GM18867 (cell line): Measurements from ENCODE around the gene DOCK4.

Experiments
- ATAC-seq: cut with Tn5 transposase; IDR thresholded peaks from one replicate; pipeline ENCODE4 v1.9.1; 2021; ENCODE audit warnings: mild to moderate bottlenecking, moderate library complexity; ENCODE audit not compliant: unreplicated experiment

Gene DOCK4

DNA sequence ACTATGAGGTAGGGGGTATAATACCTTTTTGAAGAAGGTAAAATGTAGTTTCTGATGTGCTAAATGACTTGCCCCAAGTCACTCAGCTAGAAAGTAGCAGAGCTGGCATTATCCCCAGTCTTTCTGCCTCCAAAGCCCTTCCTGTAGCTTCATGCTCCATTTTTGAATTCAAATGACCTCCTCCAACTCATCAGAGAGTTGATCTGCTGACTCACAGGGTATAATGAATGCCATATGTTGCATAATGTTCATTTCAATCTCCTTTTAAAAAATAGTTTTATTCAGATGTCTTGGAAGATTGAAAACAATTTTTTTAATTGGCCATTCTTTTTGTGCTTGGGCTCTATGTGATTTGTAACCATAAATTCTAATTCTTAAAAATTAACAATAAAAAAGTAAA, 371.1 kb downstream of the DOCK4 start:
- ATAC-seq: no peak

DNA sequence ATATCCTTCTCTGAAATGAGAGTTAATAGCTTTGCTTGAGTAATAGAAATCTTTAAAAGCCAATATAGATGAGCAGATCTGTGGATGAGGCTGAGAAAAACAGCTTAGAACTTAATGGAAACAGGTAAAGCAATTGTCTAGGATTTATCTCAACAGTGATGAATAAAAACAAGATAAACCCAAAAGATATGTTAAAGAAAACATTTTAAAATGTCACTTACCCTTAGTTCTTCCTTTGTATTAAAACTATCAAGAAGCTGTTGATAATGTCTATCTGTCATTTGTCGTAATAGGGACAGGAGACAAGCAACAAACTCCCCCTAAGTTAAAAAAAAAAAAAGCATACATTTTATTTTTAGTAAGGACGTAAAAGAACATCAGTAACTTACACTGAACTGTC, 371.8 kb downstream of the DOCK4 start:
- ATAC-seq: no peak

DNA sequence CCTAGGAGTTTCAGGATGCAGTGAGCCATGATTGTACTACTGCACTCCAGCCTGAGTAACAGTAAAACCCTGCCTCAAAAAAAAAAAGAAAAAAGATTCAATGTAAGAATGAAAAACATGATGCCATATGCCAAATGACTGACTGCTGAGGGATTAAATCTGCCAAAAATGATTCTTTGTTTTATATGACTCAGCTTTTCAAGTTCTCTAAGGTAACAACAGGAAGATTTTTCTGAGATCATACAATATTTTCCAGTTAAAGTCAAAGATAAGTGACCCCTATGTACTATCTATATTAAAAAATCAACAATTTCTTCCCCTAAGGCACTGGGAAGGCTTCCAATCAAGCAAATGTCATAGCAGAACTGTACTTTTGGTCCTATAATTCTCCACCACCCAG, 372.7 kb downstream of the DOCK4 start:
- no peak for ATAC-seq

DNA sequence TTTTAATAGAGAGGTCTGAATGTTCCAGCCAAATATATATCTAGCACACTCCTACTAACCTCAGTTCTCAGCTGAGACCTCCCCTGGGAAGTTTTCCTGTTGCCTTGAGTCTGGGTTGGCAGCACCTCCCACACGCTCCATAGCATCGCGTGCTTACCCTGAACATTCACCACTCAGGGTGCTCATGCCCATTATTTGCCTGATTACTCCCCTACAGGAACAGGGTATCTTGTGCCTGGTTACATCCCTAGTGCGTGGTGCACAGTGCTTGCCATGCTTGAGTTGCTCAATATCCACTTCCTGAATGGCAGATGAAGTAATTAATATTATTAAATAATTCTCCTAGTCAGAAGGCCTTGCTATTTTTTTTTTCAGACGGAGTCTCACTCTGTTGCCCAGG, 374.0 kb downstream of the DOCK4 start:
- ATAC-seq: no peak

DNA sequence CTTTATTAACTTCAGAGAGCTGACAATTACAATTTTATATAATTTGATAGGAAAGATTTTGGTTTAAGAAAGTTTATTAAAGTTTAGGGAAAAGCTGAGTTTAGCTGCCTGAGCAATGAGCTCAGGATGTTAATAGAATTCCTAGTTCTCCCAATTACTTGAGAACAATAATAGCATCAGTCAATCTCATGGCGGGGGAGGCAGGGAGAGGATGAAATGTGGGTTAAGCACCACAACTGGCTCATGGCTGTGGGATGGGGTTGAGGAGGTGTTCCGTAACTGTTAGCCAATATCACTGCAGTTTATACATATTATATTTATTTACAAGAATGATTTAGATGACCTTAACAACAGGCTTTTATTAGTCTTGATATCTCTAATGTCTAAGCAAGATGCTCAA, 377.0 kb downstream of the DOCK4 start:
- ATAC-seq: no peak

DNA sequence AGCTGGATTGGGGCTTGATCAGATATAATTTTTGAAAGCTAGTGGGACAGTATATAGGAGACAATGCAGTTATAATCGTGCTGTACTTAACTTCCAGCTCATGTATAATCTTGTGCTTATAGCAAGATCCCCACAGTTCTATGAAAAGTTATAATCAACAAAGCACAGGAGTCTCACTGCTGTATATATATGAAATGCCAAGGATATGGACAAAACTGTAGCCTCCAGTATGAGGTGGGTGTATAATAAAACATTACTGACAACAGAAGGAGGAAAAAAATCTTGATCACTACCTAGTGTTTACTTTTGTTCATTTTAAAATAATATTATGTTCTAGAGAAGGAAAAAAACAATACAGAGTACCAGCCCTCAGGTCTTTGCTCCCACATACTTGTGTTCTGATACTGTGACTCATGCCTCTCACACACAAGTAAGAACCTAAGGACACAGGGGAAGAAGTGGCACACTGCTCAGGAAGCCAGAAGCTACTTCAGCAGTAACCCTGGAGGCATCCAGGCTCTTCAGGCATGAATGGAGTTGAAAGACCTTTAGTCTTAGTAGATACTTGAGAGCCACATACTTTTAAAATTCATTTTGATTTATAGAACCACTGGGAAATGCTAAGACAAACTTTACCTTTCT, 378.2 kb downstream of the DOCK4 start:
- ATAC-seq: no peak

DNA sequence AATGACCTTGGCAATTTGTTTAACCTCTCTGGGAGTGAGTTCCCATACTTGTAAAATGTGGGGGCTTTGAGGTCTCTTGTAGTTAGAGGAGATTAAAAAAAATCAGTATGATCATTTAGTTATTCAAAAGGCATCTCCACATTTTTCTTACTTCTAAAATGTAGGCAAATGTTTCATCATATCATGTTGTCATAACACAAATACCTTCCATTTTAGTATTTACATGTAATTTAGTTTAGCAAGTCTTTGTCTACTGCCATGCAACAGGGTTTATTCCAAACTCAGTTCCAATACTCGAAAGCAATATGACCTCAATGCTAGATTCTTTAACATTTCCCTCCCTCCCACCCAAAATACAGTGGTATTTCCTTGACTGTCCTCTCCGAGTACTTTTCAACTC, 381.2 kb downstream of the DOCK4 start:
- ATAC-seq: no peak

DNA sequence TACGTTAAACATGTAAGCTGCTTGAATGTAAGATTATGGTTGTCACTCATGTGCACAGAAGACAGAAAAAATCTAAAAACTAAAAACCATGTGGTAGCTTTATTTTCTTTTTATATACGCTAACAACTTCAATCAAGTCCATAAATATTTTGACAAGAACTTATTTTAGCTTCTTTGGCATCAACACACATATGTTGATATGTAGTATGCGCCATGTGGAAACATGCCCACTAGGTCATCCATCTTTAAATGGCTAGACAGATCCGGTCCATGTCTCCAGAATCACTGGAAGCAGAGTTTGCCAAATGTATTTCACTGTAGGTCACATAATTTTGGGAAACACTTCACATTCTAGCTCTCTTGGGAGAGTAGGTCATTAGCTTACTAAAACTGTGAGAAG, 382.4 kb downstream of the DOCK4 start:
- no peak for ATAC-seq

DNA sequence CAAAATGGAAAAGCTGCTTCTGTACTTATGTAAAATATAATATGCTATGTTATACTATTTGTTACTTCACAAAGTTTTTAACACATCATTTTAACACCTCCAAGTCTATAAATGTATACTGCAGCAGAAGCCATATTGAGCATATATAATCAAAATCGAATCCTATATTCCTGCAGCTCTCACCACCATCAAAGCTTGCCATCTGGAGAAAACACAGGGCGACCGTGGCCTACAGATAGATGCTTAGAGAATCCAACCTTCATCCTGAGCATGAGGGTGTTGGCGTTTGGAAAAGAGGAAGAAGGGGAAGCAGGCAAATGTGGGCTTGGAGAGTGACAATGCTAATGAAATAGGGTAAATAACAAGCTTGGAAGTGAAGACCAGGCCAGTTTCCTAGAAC, 385.2 kb downstream of the DOCK4 start:
- no peak for ATAC-seq

DNA sequence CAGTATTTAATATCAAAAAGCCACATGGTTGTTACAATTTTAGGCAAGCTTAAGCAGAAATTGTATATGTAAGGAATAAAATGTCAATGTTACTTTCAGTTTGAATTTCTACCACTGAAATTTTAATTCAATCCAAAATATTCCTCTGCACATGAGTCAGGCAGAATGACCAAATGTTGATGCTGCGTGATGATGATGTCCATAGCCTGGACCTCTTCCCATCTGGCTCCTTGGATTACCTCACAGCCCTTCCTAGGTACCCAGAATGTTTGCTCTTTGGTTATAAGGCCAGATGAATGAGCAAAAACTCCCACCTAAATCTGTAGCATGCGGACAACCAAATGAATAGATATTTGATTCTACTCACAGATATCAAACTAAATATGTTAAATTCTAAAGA, 385.6 kb downstream of the DOCK4 start:
- no peak for ATAC-seq

DNA sequence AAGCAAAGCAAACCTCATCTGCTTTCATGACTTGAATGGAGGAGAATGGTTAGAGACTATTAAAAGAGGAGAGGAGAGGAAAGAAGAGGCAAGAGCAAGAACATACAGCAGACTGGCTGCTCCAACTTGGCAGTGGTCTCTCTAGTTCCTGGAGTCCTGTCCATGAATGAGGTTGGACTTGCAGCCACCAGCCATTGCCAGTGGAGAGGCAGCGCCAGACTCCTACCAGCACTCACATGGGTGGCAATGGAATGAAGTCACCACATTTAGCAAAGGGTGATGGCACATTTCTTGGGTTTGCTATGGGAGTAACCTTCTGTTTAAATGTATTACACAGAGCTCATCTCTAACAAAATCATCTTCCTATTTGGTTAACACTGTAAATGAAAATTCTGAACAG, 386.1 kb downstream of the DOCK4 start:
- ATAC-seq: no peak

DNA sequence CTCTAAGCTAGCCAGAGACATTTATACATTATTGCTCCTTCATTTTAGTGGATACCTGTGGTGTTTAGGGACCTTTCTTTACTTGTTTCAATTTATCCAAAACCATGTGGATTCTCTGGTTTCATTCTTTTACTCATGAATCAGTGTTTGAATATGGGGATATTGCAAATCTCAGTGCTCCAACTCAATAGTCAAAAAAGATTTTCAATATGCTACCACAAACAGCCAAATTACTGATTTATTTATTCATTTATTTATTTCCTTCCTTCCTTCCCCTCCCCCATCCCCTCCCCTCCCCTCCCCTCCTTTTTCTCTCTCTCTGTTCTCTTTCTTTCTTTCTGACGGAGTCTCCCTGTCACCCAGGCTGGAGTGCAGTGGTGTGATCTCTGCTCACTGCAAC, 390.8 kb downstream of the DOCK4 start:
- ATAC-seq: no peak

DNA sequence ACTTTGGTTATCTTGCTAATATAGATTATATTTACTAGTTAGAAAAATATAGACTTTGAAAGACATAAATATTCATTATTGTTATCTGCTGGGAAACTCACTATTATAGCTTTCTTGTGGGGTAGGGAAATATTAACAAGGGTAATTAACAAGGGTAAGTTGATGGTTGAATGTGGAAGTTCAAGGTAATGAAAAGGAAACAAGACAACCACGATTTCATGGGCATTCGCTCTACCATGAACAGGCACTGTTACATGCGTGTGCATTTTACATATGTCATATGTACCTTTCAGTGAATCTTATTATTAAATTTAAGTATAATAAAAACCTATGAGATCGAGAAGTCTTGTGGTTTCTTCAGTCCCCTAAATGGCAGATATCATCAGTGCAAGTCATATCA, 392.9 kb downstream of the DOCK4 start:
- ATAC-seq: no peak

DNA sequence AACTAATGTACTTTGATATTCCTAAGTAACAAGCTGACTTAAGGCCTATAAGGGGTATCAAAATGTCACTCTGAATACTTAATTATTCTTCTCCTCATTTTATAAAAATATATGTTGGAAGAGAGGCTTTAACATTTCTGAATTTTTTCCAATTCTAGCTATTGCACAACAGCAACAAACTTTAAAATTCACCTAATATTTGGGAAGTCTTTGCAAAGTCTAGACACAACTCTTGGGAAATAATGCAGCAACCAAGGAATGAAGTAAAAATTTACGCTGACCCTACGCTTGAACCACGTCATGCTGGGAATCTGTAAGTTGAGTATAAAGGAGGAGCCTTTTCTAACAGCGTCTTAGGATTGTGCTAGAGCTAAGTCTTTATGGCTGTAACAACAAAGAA, 400.0 kb downstream of the DOCK4 start:
- no peak for ATAC-seq

DNA sequence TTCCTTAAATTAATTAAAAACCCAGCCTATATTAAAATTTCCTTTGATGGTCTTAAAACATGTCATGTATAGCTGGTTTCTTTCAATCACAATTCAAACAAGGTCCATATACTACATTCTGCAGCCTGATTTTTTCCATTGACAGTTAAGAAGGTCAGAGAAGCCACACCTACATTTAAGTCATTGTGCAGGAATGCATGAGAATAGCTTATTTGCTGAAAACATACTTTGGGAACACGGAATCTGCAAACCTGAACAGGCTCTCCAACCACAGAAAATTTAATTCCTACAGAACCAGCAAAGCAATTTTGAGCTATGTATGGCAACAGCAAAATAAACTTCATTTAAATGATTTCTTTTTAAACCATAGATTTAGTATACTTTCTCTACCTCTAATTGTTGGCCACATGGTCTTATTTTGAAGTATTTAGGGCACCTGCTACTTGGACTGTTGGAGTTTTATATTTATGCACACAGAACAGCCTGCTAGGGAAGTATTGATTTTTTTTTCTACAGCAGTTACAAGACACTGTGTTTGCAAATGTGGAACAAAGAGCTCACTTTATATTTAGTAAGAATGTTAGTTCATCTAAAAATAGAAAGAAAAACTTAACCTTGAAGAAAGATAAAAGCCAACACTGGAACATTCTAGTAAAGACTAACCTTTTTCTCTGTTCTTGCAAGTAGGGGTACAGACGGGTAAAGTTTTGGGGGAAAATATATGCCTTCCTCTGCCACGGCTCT, 403.0 kb downstream of the DOCK4 start:
- no peak for ATAC-seq

DNA sequence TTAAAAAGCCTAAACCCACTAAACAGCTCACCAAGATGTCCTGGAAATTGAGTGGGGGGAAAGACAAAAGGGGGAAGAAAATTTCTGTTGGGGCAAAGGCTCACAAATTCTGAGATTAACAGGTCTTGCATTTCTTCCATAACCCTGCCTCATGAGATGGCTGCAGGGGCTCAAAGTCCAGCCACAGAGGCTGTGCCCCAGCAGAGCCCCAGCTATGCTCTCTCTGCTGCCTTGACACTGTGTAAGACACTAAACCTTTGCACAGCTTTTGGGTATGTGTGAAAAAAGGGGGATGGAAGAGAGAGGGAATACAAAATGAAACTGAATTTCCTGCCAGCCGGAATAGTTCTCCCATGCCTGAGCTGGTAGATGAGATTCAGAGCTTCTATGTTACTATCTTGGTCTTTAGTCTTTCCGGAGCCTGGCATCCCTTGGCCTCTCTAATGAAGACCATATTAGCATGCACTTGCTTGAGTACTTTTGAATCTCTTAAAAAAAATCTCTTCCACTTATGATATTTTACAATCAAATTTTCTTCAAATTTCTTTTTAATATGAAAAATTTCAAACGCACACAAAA, 403.9 kb downstream of the DOCK4 start:
- ATAC-seq: no peak

DNA sequence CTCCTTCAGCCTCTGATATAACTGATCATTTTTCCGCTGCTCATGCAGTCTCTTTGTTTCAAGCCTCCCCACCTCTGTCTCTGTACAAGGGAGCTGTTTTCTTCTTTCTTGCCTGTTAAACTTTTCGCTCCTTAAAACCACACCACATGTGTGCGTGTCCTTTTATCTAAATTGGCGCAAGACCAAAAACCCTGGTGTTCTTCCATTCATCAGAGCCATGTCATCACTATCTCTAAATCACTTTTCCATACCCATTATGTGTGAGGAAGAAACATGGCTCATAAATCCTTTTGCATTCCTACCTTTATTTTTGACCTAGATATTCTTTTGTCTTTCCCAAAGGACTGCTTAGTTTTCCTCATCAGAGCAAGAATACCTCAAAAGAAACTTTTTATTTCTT, 404.9 kb downstream of the DOCK4 start:
- no peak for ATAC-seq

DNA sequence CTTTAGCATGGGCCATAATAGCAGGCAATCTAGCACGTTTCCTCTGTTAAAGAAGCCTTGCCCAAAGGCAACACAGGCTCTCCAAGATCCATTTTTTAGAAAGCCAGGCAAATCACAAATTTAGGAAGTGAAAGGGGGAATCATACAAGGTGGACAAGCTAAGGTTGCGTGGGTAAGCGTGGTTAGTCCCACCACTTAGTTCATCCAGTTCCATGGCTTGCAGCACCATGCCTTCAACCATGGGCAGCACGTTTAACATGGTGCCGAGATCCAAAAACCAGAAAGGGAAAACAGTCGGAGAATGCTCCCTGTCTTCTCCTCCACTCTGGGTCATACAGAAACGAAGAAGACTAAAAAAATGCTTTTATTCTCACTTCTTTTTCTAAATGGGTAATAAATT, 409.5 kb downstream of the DOCK4 start:
- no peak for ATAC-seq

DNA sequence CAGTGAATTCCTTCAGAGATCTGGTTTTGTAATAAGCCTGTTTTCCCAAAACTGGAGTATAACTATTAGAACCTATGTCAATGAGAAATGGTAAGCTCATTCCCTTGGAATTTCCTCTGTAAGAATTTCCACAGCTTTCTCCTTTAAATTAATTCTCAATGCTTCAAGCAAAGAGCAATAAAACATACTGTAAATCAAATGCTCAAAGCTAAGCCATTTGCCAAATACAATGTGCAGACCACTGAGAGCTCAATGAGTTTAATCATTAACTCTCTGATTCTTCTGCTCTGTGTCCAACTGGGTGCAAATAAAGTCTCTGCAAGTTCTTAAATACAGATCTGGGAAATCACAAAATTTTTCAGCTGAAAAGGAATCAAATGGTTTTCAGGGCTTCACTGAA, 416.3 kb downstream of the DOCK4 start:
- ATAC-seq: no peak

DNA sequence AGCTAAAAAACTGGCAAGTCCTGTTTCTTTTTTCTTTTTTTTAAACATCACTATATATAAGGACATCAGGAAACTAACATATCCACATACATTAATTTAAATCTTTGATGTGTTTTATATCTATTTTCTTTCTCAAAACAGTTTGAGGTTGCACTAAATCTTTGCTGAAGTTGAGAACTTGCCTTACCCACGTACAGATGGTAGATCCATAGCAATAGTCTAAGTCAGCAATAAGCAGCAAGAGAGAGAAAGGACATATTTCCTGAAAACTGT, 417.2 kb downstream of the DOCK4 start:
- no peak for ATAC-seq

DNA sequence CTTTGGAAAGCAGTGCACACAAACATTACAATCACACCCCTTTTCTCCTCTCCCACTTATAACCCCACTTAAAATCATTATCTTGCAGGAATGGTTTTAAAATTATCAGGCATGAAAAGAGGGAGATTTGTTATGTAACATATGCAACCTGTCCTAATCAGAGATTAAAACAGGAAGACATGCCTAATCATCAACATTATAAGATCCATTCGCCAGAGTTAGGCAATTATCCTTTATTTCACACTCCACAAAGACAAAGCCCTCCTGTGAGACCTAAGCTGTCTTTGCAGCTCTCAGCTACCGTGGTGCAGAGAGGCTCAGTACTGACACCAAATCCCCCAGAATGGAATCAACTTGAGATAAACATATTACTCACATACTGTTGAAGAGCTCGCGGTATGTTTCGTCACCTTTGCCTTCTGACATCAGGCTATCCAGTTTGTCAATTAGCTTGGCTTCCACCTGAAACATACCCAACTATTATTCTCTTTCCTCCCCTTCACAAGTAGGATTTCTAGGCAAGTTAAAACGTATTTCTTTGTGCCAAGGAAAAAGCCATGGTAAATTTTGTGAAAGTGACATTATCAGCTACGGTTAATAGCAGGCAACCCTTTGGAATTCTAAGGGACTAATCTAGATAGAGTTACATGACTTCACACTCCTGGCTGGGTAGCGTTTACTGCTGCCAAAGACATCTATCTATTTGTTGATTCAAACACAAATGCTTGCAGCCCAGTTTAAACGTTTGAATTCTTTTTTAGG, 417.7 kb downstream of the DOCK4 start:
- ATAC-seq: no peak

DNA sequence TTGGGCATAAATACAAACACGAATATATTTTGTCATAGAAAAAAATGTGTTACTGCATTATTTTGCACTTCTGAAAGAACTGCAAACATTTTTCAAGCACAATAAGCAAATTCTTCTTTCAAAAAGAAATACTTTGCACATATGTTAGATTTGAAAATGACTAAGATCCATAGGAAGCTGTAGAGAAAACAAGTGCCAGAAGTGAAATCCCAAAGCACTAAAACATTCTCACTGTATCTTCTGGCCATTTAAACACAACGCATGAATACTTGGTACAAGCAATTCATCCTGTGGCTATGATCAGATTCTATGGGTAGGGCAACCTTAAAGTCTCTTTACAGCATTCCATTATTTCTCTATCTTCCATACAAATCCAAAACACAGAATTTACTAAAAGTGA, 418.5 kb downstream of the DOCK4 start:
- no peak for ATAC-seq
